Measurements from ENCODE around the gene RWDD1.

The RWDD1 gene

DNA sequence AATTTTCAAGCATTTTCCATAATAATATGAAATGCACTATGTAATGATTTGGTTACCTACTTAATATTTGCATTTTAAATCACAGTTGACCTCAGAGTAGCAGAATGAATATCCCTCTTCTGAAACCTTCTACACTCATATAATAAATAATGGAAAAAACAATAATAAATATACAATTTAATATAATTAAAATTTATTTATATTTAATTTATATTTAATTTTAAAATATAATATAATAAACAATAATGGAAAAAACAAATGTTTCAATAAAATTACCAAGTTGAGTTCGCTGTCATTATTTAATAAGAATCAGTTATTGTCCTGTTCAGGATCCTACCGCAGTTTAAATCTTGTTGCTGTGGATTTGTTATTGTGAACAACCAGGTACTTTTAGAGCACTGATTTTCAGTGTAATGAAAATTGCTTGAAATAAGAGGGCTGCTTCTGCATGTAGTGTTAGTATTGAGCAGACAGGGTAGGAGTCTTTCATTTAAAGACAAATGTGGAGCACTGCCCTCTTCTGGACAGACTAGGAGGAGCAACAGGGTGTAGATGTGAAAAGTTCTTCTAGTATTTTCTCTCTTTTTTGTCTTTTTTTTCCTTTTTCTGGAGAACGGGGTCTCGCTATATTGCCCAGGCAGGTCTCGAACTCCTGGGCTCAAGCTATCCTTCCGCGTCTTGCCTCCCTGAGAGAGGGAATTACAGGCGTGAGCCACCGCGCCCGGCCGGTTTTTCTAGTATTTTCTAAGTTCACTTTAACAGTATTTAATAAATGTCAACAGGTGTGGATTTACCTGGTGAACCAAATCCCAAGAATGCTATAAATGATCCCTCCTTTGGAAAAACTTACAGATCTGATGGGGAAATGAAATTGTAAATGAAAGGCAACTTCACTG lies 39.4 kb upstream of the RWDD1 start:
- H3K27ac ChIP-seq, result no peak overlapping the region
- TF ChIP-seq, protein P1, sequence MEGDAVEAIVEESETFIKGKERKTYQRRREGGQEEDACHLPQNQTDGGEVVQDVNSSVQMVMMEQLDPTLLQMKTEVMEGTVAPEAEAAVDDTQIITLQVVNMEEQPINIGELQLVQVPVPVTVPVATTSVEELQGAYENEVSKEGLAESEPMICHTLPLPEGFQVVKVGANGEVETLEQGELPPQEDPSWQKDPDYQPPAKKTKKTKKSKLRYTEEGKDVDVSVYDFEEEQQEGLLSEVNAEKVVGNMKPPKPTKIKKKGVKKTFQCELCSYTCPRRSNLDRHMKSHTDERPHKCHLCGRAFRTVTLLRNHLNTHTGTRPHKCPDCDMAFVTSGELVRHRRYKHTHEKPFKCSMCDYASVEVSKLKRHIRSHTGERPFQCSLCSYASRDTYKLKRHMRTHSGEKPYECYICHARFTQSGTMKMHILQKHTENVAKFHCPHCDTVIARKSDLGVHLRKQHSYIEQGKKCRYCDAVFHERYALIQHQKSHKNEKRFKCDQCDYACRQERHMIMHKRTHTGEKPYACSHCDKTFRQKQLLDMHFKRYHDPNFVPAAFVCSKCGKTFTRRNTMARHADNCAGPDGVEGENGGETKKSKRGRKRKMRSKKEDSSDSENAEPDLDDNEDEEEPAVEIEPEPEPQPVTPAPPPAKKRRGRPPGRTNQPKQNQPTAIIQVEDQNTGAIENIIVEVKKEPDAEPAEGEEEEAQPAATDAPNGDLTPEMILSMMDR (conservative IDR thresholded peaks at IDR 0.05), result peak; percentile 78

- no peak overlapping the region for H3K27ac ChIP-seq
- TF ChIP-seq, protein P1 (conservative IDR thresholded peaks at IDR 0.05), result no peak
These were observed 37.9 kb upstream of the RWDD1 start for GRCh38 chr6:116533233-116533957.

DNA sequence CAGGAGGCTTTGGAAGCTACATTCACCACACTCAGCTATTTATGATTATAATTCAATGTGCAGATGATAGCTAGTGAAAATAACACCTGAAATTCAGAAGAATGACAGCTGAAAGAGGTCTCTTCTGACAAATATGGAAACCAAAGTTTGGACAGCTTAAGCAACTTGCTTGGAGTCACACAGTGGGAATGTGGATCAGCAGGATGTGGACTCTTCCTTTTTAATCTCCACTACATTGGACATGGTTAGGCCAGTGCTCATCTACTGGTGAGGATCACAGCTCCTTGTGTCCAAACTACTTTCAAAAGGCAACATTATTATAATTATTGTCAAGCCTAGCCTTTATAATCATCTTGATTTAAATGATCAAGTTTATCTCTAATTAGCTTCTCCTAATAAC lies 36.2 kb upstream of the RWDD1 start:
- TF ChIP-seq, protein P1 (conservative IDR thresholded peaks at IDR 0.05), result no peak
- H3K27ac ChIP-seq, result no peak overlapping the region

DNA sequence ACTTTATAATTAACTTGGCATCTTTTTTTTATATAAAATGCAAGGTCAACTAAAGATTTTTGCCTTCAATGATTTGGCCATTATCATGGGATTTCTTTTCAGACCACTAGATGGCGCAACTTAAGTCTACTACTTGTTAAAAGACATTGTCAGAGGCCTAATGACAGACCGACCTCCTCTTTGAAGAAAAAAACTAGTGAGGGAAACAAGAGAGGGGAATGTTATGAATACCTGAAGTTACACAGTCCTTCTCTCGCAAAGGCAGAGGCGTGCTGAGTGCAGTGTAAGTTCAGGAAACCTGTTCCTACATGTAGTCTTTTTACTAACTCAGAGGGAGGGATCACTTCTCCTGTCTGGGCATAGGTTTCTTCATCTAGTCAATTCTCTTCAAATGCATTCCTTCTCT lies 35.1 kb upstream of the RWDD1 start:
- no peak overlapping the region for H3K27ac ChIP-seq

DNA sequence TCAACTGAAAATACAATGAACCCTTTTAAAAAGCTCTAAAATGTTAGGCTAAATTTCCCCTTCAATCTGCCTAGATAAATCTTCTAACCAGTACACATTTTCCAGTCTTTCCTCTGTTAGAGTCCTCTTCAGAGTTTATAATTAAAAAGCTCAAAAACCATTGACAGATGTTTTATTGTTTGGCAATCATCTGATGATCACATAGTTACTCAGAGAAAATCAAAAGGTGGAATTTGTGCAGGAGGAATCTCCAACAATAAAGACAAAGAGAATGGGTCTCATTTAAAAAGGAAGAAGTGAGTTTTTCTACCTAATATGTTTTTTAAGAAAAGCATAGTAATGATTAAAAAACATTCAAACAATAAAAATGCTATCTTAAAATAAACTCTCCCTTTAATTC lies 28.9 kb upstream of the RWDD1 start:
- TF ChIP-seq, protein P1 (conservative IDR thresholded peaks at IDR 0.05), result no peak
- H3K27ac ChIP-seq, result no peak overlapping the region

More for the DNA sequence above, 35.1 kb upstream of the RWDD1 start:
- TF ChIP-seq, protein P1 (conservative IDR thresholded peaks at IDR 0.05), result peak; percentile 79

DNA sequence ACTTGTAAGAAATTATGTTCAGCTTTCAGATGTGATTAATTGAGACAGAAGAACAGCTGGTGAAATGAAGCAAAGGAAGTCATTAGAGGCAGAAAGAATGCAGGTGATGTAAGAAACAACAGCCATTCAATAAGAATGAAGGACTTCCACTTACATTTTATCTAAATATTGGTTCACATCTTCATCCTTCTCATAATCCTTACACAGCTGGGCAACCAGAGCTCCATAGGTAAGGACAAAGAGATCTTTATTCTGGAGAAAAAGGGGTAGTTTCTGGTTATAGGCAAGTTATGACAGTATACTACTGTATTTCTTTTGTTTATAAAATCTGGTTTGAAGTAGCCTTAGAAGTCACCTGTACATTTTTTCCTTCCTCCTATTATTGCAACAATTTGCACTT lies 28.2 kb upstream of the RWDD1 start:
- TF ChIP-seq, protein P1 (conservative IDR thresholded peaks at IDR 0.05), result no peak
- H3K27ac ChIP-seq, result no peak overlapping the region

DNA sequence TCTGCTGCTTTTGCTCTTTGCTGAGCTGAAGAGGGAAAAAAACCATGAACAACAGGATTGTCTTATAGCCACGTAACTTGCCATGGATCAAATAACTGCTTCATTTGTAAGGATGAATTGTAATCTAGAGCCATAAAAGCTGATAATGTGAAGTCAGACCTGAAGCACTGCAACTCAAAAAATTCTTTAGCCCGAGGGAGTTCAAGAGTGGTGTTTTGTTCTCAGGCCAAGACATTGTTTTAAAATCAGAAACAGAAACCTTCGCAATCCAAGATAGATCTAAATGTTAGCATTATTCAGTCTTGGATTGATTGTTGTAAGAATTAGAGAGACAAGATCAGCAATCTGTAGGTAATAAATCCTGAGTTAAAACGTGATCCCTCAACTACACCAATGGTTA lies 25.7 kb upstream of the RWDD1 start, which contains the start of gene TRAPPC3L:
TSS of gene TRAPPC3L (minus strand) at position 34 of the 400 bp plus-strand sequence. CDS start 170 bp downstream, outside the sequence.
- TF ChIP-seq, protein P1 (conservative IDR thresholded peaks at IDR 0.05), result no peak
- no peak within 1 kb of the TSS for H3K27ac ChIP-seq

Measured in VCaP (cell line).